DMS153 (cell line): ENCODE data around the gene RPP30.
A peak's percentile ranks its signal among the peaks of the same experiment; 100 is the strongest.
"Not testable (repeated sequence)": the region's sequence is repeated elsewhere in the genome, so short reads cannot be mapped to it uniquely, and the experiment has no call there.

Source experiments
- DNase-seq: peaks from one replicate; lab custom pipeline; 2025; lab: John Stamatoyannopoulos, UW

RPP30 gene

DNA sequence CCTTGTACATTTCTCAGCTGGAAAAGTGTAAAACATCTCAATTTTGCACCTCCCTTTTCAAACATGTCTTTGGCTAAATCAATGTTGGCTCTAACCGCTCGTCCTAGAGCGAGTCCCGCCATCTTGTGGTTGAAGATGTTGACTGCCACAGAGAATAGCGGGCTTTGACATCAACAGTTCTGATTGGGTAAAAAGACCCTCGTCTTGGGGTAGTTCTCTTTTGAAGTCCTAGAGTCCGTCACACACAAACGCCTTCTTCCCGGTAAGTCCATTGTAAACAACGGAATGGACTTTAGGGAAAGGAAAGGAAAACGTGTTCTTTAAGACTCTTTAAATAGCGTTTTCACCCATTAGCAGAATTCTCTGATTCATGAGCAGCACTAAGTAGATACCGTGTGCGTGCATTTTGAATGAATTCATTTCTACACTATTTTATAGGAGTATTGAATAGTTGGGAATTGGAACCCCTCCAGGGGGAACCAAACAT lies 452 bp upstream of the RPP30 start:
- no peak for DNase-seq

DNA sequence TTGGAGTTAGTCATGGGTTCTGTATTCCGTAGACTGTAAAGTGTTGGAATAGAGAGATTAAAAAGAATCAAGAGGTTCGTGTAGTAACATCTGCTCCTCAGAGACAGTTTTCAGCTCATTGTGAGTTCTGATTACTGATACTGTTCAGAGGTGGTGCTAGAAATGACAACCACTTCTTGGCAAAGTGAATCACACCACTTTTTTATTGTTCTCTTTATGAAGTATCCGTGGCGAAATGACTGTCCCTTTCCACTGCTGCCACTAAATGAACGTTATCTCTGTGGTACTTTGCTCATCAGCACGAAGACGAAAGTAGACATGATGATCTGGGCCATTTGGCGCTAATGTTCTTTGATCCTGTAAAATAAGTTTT lies 860 bp downstream of the RPP30 start:
- DNase-seq: no peak

DNA sequence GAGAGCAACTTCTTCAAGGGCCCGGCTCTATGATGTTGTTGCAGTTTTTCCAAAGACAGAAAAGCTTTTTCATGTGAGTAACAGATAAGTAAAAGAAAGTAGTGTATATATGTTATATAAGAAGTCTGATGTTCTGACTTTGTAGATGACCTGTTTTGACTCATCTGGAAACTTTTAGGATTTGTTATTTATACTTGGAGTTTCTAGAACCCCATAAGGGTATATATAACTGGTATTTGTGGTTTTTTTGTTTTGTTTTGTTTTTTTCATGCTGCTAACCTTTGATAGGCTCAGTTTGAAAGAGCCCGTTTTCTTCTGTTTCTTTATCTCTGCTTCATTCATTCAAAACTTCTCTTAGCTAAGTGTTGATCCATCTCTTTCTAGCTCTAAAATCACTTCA lies 7.3 kb downstream of the RPP30 start:
- DNase-seq: no peak

DNA sequence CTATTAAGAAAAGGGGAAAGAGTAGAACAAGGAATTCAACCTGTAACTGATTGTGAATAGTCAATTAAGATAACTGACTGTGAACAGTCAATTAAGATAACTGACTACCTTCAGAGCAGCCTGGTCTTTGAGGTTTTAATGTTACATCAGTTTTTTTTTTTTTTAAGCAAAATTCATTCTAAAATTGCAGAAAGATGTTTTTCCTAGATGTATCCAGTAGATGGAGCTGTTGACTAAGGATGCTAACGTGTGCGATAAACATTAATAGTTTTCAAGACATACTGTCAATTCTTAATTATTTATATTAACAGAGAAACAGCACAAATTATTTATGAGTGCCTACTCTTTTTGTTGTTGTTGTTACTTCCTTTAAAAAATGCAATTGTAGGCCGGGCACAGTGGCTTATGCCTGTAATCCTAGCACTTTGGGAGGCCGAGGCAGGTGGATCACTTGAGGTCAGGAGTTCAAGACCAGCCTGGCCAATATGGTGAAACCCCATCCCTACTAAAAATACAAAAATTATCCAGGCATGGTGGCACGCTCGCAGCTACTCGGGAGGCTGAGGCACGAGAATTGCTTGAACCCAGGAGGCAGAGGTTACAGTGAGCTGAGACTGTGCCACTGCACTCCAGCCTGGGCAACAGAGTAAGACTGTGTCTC lies 8.4 kb downstream of the RPP30 start:
- DNase-seq: not testable (repeated sequence)

DNA sequence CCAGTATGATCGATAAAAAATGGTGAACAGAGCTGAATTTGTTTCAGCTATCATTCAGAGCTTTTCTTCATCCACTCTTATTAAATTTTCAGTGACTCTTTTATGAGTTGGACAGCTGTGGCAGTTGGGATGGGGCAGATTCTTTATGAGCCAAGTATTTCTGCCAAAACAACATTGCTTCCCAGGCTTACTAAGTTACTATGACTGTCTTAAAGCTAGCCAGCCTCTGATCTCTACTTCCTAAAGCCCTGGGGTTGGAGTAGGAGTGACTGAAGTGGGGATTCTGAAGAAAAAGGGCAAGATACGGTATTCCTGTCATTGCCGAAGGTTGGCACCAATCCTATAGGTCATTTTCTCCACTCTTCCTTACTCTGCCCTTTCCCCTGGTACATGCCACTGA lies 12.7 kb downstream of the RPP30 start:
- no peak for DNase-seq

DNA sequence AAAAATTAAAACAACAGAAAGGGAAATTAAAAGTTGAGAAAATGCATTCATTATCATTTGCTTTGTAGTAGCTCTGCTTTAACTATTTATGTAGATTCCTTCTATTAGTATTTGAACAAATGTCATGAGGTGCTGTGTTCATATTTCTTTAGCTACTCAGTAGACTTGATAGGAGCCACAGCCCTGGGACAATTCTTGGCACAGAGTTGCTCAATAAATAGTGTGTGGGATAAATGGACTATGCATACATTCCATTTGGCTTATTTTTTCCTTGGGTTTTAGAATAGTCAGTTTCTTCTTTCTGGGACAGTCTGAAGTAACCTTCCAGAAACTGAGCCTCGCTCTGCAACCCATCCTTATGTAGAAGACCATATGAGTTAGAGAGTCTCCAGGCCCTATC lies 13.4 kb downstream of the RPP30 start:
- no peak for DNase-seq

DNA sequence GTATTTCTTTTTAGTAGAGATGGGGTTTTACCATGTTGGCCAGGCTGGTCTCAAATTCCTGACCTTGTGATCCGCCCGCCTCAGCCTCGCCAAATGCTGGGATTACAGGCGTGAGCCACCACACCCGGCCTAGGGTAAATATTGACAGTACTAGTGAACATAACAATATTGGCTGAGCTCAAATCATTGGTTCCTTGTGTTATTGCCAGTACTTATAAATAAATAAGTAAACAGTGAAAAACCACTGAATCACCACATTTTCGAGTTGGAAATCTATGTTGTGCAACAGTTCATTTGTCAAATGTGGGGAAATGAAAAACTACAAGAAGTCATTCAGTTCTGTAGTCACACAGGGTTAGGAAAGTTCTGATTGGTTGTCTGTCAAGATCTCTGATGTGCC lies 15.8 kb downstream of the RPP30 start:
- DNase-seq: no peak

DNA sequence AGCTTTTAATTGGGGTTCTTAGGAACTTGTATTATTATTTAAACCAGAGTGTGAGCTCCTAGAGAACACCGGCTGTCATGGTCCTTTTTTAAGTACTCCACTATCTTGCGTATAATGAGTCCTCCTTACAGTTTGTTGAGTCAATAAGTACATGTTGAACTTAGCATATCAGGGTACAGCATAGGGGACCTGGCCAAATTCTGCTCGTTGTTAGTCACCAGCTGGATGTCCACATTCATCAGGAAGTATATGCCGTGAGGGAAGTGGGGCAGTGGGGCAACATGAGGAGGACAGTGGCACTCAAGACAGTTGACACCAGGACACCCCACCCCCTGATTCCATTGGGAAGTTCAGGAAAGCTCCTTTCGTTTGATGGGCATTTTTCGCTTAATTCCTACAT lies 16.6 kb downstream of the RPP30 start:
- DNase-seq: no peak

DNA sequence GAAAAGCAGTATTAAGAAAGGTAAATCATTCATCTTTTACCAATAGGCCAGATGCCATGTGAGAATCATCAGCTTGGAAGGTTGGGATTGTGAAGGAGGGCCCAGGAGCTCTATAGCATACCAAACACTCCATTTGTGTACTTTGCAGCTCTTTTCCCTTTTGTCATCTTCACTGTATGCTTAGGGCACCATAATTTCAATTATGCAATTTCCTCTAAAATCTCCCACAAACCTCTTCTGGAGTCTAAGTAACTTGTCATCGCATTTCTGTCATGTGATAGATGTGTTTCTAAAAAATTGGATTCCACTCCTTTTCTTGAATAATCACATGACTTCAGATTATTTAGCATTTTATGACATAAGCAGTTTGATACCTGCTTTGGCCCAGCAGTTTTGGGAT lies 17.9 kb downstream of the RPP30 start:
- DNase-seq: no peak

DNA sequence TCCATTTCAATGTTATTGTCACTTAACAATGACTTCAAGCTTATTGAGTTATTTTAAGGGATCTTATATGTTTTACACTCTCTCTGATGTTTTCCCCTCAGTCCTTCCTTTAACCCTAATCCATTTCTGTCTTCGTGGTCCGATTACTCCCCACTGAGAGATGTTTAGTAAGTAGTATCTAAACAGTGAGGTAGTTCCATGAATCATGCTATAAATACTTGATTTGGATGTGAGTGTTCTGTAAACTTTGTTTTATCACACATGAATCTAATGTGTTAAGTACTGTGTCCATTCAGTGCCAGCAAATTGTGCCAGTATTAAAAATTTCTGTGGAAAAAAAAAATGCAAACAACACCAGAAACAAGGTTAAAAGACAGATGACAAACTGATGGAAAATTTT lies 18.6 kb downstream of the RPP30 start:
- no peak for DNase-seq

DNA sequence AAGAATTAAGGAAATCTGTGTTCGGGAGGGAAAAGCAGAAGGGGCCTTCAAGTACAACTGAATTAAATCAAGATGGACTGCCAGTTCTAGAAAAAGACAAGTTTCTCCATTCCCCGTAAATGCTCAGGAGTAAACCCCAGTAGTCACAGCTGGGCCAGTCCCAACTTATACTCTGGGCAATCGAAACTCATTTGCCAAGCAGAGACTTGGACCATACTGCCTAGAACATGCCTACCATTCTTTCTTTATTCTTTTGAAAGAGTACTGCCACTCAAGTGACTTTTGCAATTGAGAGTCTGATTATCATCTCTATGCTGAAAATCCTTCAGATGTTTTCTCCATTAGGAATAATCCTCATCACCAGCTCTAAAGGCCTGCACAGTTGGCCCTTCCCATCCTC lies 21.4 kb downstream of the RPP30 start:
- no peak for DNase-seq

DNA sequence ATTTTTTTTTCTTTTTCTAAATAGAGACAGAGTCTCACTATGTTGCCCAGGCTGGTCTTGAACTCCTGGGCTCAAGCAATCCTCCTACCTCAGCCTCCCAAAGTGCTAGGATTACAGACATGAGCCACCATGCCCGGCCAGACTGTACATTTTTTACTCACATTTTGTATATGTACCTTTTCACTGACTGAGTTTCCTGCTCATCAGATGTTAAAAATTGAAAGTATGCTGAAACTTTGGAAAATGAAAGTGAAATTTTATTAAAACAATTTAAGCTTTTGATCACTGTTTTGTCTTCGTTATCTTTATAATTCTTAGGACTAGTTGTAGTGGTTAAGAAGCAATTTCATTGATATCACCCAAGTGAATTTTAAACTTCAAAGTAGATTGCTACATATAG lies 25.1 kb downstream of the RPP30 start:
- DNase-seq: not testable (repeated sequence)

DNA sequence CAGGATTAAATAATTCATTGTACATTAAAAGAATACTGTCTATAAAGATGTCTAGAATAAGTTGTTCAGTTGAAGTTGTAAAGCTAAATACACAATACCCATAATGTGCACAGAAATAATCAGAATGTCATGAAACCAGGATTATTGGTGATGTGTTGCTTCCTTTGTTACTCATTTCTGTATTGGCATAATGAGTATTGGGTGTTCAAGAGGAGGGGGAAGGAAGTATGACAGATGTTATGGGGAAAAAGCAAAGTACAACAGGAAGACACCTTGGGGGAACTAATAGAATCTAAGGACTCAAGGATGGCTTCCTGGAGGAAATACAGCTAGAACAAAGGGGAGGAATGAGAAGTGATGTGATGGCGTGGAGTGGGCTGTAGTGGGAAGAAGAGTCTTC lies 34.2 kb downstream of the RPP30 start:
- DNase-seq: no peak

DNA sequence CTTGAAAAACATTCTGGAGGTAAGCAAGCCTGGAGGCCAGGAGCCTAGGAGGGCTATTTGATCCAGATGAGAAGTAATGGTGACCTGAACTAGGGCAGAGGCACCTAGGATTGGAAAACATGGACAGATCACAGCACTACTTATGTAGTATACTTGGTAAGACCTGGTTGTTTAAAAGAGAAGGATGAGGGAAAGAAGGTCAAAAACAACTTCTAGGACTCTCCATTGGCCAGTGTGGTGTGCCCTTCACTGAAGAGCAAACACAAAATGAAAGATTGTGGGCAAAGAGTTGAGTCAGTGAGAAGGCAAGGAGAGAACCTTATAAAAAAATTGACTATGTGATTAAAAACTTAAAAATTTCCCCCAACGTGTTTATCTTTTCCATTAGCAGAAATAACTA lies 34.8 kb downstream of the RPP30 start:
- no peak for DNase-seq

DNA sequence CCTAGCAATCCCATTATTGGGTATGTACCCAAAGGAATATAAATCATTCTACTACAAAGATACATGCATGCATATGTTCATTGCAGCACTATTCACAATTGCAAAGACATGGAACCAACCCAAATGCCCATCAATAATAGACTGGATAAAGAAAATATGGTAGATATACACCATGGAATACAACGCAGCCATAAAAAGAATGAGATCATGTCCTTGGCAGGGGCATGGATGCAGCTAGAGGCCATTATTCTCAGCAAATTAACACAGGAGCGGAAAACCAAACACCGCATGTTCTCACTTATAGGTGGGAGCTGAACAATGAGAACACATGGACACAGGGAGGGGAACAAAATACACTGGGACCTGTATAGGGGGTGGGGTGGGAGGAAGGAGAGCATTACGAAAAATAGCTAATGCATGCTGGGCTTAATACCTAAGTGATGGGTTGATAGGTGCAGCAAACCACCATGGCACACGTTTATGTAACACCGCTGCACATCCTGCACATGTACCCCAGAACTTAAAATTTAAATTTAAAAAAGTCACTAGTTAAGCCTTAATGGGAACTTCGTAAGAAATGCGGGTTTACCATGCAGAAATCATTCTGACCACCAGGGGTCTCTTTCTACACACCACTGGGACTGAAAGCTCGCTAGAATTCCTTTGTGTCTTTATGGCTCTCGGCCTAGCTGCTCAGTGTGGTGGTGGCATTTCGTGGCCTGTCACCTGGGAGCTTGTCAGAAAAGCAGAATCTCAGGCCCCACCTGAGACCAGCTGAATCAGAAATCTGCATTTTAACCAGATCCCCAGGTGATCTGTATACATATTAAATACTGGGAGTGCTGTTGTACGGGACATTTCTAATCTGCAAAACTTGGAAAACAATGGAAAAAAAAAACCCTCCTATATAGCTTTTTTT lies 39.6 kb downstream of the RPP30 start:
- DNase-seq: peak; percentile 46

DNA sequence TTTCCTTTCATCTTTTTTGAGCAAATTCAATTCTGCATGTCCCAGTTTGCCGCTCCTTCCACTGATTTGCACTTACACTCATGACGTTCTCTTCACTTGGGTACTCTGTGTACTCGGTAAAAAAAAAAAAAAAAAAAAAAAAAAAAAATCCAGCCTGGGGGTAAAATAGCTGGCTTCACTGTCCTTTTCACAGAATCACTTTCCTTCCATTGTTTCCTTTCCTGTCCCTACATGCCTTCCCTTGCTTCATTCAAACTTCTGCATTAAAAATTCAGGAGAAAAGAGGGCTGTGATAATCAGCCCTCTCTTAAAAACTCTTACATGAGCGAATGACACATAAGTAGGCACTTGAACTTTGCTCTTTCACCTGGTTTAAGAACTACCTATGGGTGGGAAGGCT lies 40.4 kb downstream of the RPP30 start:
- DNase-seq: no peak

DNA sequence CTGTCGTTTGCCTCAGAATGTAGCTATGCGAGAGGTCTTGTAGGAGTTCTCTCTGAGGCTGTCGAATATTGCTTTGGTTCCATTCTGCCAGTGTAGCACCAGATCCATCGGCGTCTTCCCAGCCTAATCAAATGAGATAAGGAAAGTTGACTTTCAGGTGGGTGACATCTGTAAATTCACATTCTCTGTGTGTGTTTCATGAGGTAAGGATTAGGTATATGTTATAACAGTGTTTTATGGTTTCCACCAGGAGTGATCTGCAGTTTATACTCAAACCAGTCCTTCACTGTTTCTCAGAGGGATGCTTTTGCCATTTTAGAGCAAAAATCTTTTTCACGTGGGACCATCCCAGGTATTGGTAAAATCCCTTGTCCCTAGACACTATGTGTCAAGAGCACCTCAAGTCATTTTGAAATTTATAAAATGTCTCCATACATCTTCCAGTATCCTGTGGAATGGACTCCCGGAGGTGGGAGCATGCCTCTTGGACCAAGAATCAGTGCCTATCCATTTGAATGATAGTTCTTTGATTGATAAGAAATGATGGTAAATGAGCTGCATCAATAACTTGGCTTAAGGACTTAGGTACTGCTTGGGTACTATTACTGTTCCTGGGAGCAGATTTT lies 41.2 kb downstream of the RPP30 start:
- DNase-seq: no peak

DNA sequence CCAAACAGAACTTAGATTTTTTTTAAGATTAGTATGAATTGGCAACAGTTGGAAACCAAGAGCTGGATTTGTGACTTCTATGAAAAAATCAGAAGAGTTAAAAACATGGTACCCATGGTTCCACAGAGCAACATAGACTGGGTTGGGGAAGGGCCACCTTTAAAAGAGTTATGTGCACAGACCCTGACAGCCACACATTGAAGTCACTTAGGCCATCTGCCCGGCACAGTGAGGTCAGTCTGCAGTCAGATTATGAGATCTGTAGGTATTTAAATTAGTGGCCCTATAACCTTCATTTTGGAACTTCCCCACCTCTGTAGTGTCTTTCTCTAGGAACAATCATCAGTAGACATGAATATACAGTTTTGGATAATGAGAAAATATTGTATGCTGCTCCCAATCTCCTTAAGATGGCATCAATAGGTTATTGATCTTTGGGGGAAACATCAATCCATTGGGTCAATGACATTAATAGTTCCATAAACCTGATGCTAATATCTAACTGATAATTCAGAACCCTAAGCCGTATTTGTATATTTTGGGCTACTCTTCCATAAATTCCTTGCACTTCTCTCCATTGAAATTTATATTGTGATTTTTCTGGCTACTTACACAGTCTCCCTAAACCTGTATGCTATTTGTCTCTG lies 42.1 kb downstream of the RPP30 start:
- DNase-seq: no peak

DNA sequence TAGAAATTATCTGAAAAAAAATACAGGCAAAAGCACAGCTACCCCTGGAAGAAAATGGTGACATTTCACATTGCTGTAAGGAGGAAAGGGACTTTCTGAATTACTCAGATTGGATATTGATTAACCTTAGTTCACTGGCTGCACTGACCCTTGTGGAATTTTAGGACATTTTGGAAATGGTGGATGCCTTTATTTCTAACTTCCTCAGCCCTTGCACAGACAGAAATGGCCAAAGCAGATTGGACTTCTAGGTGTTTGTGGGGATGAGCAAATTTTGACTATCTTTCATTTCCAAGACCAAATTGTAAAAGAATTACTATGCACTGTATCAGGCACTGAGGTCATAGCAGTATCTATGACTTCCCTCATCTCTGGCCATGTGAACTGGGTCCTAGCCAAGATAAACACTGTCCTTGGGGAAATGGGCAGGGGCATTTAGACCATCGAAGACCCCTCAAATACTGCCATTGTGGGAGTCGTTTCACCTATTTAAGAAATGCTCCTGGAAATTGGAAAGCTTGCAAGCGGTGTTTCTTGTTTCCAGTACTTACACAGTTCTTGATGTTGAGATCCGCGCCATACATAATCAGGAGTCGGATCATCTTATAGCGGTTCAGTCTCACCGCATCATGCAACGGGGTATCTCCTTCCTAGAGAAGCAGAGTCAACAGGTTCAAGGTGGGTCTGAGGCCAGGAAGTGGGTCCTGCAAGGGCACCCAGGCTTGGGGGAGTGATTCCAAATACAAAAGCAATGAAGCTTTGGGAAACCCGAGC lies 43.4 kb downstream of the RPP30 start:
- no peak for DNase-seq

DNA sequence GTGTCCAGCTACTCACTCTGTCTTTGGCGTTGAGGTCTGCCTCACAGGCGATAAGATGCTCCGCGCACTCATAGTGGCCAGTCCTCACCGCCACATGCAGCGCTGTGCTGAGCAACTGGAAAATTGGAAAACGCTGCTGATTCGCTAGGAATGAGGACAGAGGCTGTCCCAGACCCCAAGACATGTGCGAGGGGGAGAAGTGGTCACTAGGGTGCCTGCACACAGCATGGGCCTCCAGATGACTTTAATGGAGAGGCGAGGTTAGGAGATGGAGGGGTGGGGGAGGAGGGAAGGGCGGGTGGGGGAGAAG lies 43.9 kb downstream of the RPP30 start:
- no peak for DNase-seq

DNA sequence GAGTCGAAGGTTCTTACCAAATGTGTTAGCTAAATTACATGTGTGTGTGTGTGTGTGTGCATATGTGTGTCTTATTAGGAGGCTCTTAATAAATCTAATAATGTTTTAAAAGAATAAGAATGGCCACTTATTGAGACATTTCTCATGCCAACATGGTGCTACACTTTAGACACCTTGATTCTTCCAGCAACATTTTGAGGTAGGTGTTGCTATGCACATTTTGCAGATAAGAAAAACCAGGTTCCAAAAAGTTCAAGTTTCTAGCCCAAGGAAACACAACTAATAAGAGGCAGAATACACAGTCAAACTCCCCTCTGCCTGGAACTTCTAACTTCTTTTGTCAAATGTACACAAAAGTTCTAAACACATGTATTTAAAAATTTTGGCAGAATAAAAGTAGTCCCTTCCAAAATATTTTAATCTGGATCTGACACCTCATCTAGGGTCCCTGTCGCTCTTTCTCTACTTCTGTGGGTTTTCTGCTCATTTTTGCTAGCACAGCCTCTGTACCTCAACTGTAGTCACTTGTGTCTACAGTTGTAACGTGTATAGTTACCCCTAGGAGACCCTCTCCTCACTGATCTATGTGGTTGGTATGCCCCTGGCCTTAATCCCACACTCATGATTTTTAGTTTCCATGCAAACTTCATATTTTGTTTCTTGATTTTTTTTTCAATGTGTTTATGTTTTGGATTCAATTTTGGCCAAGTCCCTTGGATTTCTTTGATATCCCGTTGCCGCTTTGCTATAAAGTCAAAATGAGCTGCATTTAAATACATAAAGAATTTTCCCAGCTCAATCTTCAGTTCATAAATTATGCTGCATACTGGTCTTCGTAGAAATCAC lies 44.8 kb downstream of the RPP30 start:
- no peak for DNase-seq
